Chondrocyte (in vitro differentiated cells): ENCODE results near the gene CRYBG2. TPM values are rescaled to one million over a fixed set of nuclear protein-coding genes. Genes with fewer than 3 reads are reported as not detected.
A peak's percentile ranks its signal among the peaks of the same experiment; 100 is the strongest.
"Not testable (repeated sequence)": the region's sequence is repeated elsewhere in the genome, so short reads cannot be mapped to it uniquely, and the experiment has no call there.

Experiments used
- DNase-seq: peaks from one replicate; pipeline ENCODE4 v3.0.0; 2021; ENCODE audit warnings: mixed read lengths, low spot score
- H3K27ac Mint-ChIP-seq: one replicate; pipeline ENCODE4 v1.8.0; 2021; ENCODE audit warnings: mild to moderate bottlenecking, moderate library complexity, mixed read lengths; ENCODE audit not compliant: unreplicated experiment
- H3K27me3 Mint-ChIP-seq: 2 replicates; pipeline ENCODE4 v1.8.0; 2021; ENCODE audit warnings: low read depth, mixed read lengths
- H3K36me3 Mint-ChIP-seq: 2 replicates; pipeline ENCODE4 v1.8.0; 2021; ENCODE audit warnings: low read depth, mixed read lengths
- H3K4me1 Mint-ChIP-seq: 2 replicates; pipeline ENCODE4 v1.8.0; 2021; ENCODE audit warnings: low read depth, mild to moderate bottlenecking, mixed read lengths
- H3K4me3 Mint-ChIP-seq: one replicate; pipeline ENCODE4 v1.8.0; 2021; ENCODE audit warnings: mild to moderate bottlenecking, moderate library complexity, mixed read lengths; ENCODE audit not compliant: unreplicated experiment
- H3K9me3 Mint-ChIP-seq: 2 replicates; pipeline ENCODE4 v1.8.0; 2021; ENCODE audit warnings: low read depth, mixed read lengths
- total RNA-seq: library from RNA; stranded (reverse); gene quantifications from 3 replicates; pipeline ENCODE4 v1.2.1, GENCODE V29; 2021
- TF ChIP-seq, protein P1 (sequence below): fragments of 200-600 bp; sonication (generic); IDR thresholded peaks from 2 replicates; pipeline ENCODE4 v1.5.0; 2021; ENCODE audit warnings: antibody characterized with exemption, mild to moderate bottlenecking, moderate library complexity

Gene CRYBG2
- total RNA-seq, 1 donor from 2014 or later: not detected

GRCh38 chr1:26391450-26391849 lies 37.5 kb upstream of the CRYBG2 start:
- Mint-ChIP-seq H3K27ac (no peak overlapping the region), H3K9me3 (no peaks in the 10 kb centered on the region), H3K27me3 (peaks cover 1% of the 10 kb centered on the region), H3K36me3 (no peaks in the 10 kb centered on the region), H3K4me1 (no peaks in the 10 kb centered on the region), H3K4me3 (no peak overlapping the region)
- no peak for DNase-seq
- TF ChIP-seq, protein P1, sequence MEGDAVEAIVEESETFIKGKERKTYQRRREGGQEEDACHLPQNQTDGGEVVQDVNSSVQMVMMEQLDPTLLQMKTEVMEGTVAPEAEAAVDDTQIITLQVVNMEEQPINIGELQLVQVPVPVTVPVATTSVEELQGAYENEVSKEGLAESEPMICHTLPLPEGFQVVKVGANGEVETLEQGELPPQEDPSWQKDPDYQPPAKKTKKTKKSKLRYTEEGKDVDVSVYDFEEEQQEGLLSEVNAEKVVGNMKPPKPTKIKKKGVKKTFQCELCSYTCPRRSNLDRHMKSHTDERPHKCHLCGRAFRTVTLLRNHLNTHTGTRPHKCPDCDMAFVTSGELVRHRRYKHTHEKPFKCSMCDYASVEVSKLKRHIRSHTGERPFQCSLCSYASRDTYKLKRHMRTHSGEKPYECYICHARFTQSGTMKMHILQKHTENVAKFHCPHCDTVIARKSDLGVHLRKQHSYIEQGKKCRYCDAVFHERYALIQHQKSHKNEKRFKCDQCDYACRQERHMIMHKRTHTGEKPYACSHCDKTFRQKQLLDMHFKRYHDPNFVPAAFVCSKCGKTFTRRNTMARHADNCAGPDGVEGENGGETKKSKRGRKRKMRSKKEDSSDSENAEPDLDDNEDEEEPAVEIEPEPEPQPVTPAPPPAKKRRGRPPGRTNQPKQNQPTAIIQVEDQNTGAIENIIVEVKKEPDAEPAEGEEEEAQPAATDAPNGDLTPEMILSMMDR: peak; percentile 78

- H3K27me3 Mint-ChIP-seq: peaks cover 1% of the 10 kb centered on the region
- no peaks in the 10 kb centered on the region for H3K9me3 Mint-ChIP-seq
- no peaks in the 10 kb centered on the region for H3K4me1 Mint-ChIP-seq
- TF ChIP-seq, protein P1: no peak
- no peak for DNase-seq
- no peak overlapping the region for H3K27ac Mint-ChIP-seq
- no peak overlapping the region for H3K4me3 Mint-ChIP-seq
- H3K36me3 Mint-ChIP-seq: no peaks in the 10 kb centered on the region
Observed at GRCh38 chr1:26389604-26390247, 35.8 kb upstream of the CRYBG2 start.

DNA sequence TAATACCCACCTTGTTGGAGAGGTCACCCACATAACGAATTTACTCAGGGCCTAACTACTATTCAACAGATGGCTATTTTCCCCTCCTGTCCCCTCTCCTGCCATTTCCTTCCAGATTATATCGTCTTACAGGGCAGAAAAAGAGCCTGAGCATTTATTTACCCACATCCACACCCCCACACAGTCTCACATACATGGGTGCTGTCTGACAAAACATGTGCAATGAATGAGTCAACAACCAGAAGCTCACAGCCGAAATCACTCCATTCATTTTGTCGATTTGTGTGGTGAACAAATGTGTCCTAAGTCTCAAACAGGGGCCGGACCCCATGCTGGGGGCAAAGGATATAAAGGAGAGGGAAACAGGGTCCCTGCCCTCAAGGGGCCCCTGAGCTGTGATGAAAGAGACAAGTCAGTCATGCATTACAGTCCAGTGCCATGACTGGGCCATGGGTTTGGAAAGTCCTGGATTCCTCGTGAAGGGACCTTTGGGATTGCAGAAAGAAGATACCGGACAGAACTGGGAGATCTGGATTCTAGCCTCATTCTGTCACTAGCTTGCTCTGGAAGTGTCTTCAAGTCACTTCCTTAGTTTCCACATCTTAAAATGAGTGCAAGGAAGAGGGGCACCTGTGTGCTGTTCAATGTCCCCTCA lies 35.0 kb upstream of the CRYBG2 start:
- Mint-ChIP-seq H3K27ac (no peak overlapping the region), H3K4me1 (no peaks in the 10 kb centered on the region), H3K9me3 (no peaks in the 10 kb centered on the region), H3K27me3 (peaks cover 1% of the 10 kb centered on the region), H3K4me3 (no peak overlapping the region), H3K36me3 (no peaks in the 10 kb centered on the region)
- DNase-seq: no peak
- TF ChIP-seq, protein P1: no peak

- TF ChIP-seq, protein P1: no peak
- no peaks in the 10 kb centered on the region for H3K4me1 Mint-ChIP-seq
- no peak overlapping the region for H3K27ac Mint-ChIP-seq
- no peak for DNase-seq
- peaks cover 1% of the 10 kb centered on the region for H3K27me3 Mint-ChIP-seq
- no peaks in the 10 kb centered on the region for H3K9me3 Mint-ChIP-seq
- no peaks in the 10 kb centered on the region for H3K36me3 Mint-ChIP-seq
- H3K4me3 Mint-ChIP-seq: no peak overlapping the region
Observed at GRCh38 chr1:26387447-26387846, 33.5 kb upstream of the CRYBG2 start.

DNA sequence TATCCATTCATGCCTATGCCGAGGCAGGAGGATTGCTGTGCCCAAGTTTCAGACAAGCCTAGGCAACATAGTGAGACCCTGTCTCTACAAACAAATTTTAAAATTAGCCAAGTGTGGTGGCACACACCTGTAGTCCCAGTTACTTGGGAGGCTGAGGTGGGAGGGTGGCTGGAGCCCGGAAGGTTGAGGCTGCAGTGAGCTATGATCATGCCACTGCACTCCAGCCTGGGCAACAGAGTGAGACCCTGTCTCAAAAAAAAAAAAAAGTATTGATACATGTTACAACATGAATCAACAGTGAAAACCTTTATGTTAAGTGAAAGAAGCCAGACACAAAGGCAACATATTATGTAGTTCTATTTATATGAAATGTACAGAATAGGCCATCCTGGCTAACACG lies 31.1 kb upstream of the CRYBG2 start:
- H3K27ac Mint-ChIP-seq, H3K4me3 Mint-ChIP-seq, H3K36me3 Mint-ChIP-seq, H3K4me1 Mint-ChIP-seq, DNase-seq, H3K27me3 Mint-ChIP-seq, H3K9me3 Mint-ChIP-seq: not testable (repeated sequence)

DNA sequence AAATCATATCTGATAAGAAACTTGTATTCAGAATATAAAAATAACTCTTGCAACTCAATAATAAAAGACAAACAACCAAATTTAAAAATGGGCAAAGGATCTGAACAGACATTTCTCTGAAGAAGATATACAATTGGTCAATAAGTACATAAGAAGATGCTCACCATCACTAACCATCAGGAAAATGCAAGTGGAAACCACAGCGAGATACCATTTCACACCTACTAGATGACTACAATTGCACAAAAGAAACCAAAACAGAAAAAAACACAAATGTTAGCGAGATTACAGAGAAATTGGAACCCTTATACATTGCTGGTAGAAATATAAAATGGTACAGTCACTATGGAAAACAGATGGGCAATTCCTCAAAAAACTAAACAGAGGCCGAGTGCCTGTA lies 30.1 kb upstream of the CRYBG2 start:
- no peak for DNase-seq
- Mint-ChIP-seq H3K9me3 (no peaks in the 10 kb centered on the region), H3K36me3 (no peaks in the 10 kb centered on the region), H3K27ac (no peak overlapping the region), H3K4me3 (no peak overlapping the region), H3K4me1 (no peaks in the 10 kb centered on the region), H3K27me3 (no peaks in the 10 kb centered on the region)
- TF ChIP-seq, protein P1: no peak
